ENCODE results near the gene THBS3. TPM values are rescaled to one million over a fixed set of nuclear protein-coding genes. Genes with fewer than 3 reads are reported as not detected.
A peak's percentile ranks its signal among the peaks of the same experiment; 100 is the strongest.

The THBS3 gene
- total and polyA plus RNA-seq, 9 of the 15 experiments (the other 6 are each of a cell fraction or from before 2014, with no cell fraction given) = 0.59 to 8.3 (median 3.2) TPM

DNA sequence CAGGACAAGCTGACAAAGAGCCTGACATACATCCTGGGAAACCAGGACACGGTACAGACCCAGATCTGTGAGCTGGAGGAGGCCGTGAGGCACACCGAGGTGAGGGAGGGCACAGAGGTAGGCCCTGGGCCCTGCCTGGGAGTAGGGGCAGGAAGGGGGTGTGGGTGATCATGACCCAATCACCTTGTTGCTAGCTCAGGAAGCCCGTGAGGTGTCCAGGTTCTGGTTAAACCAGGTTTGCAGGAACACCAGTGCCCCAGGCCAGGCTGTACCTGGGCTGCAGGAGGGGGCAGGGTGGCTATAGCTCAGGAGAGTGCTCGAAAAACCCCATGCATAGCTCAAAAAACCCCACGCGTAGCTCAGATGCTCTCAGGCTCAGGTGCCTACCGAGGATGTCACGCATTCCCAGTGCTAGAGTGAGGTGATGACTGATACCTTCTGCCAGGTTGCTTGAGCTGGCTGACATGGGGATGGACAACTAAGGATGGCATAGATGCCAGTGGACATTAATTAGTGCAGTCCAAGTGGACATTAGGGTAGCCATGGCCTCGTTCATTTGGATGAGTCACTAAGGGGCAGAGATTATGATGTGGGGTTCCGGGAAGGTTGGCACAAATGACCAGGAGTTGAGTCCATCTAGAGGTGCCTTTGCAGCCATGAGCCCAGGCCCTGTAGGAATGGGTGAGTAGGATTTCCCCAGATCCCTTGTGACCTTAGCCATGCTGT lies 30.3 kb downstream of the THBS3 start:
- Histone ChIP-seq H3K9me3 (replicated peaks; ENCODE audit: control insufficient read depth, insufficient read depth, low read depth, low read length) (no peaks in the 10 kb centered on the region), H4K20me1 (replicated peaks; ENCODE audit: control insufficient read depth, insufficient read depth, low read length) (no peaks in the 10 kb centered on the region), H3K36me3 (ENCODE audit: control insufficient read depth, insufficient read depth, low read length) (no peaks in the 10 kb centered on the region), H3K27me3 (ENCODE audit: control insufficient read depth in 2 of 2, insufficient read depth in 2 of 2, low read length in 2 of 2) (no peaks in the 10 kb centered on the region), H3K9ac (ENCODE audit: insufficient read depth in 1 of 2, low read depth in 2 of 2, low read length in 2 of 2) (peak overlapping the region in 1 of 2 experiments; percentile 61; a peak in 1 of 4 replicates), H3K4me1 (replicated peaks in 1 of 2; ENCODE audit: control insufficient read depth in 2 of 2, insufficient read depth in 2 of 2, low read length in 2 of 2) (peaks cover 15 to 69% of the 10 kb centered on the region in 2 experiments; a peak in 4 of 5 replicates), H3K4me3 (no peak overlapping the region), H2AFZ (ENCODE audit: low read depth, low read length) (no peak overlapping the region), H3K79me2 (ENCODE audit: control insufficient read depth, insufficient read depth, low read length) (peaks cover 8% of the 10 kb centered on the region), H3K4me2 (ENCODE audit: insufficient read depth, low read length) (no peak overlapping the region), H3K27ac (ENCODE audit: extremely low read depth, low read depth, low read length) (no peak overlapping the region), H3K9me1 (ENCODE audit: control insufficient read depth, insufficient read depth, low read length) (no peaks in the 10 kb centered on the region)
- ATAC-seq = no peak
- WGBS (ENCODE audit: insufficient coverage, low coverage, missing lambda C conversion rate) = 52% methylated on average over 11 of the region's 11 CpGs
- intact Hi-C loops (cut with micrococcal nuclease) = no loop called here
- DNase-seq (ENCODE audit: extremely low read depth in 1 of 4, low spot score in 3 of 4) = no peak
- CTCF ChIA-PET (ENCODE audit: low intra/inter-chr PET ratio) = interaction anchor here (2.3 kb wide), 1 partner anchor 50 kb away, joined by 17 read pairs; no protein-coding TSS in a partner anchor
- no TSS peak for BruUV-seq (replicated peaks)
- in situ Hi-C loops (cut with MboI) = no loop called here
- no peak for FAIRE-seq
- POLR2A ChIA-PET = interaction anchor here (0.9 to 1.4 kb wide), 2 partner anchors 9 to 62 kb away, joined by 4 to 5 read pairs; no protein-coding TSS in a partner anchor
- TF ChIP-seq, protein P1, sequence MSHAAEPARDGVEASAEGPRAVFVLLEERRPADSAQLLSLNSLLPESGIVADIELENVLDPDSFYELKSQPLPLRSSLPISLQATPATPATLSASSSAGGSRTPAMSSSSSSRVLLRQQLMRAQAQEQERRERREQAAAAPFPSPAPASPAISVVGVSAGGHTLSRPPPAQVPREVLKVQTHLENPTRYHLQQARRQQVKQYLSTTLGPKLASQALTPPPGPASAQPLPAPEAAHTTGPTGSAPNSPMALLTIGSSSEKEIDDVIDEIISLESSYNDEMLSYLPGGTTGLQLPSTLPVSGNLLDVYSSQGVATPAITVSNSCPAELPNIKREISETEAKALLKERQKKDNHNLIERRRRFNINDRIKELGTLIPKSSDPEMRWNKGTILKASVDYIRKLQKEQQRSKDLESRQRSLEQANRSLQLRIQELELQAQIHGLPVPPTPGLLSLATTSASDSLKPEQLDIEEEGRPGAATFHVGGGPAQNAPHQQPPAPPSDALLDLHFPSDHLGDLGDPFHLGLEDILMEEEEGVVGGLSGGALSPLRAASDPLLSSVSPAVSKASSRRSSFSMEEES (CRISPR knock-in tag; IDR thresholded peaks at IDR 0.05) = no peak
- TF ChIP-seq TAF15 (IDR thresholded peaks at IDR 0.05; ENCODE audit: low read depth, low read length) (no peak), SMAD3 (CRISPR knock-in tag; conservative IDR thresholded peaks at IDR 0.05) (no peak), SMARCB1 (IDR thresholded peaks at IDR 0.05; ENCODE audit: insufficient read length, low read depth) (no peak), RUNX1 (IDR thresholded peaks at IDR 0.05; ENCODE audit: low read depth) (no peak), SETDB1 (IDR thresholded peaks at IDR 0.05; ENCODE audit: low read length) (no peak), FOXK1 (CRISPR knock-in tag; IDR thresholded peaks at IDR 0.05; ENCODE audit: borderline replicate concordance) (no peak), ZNF785 (CRISPR knock-in tag; IDR thresholded peaks at IDR 0.05) (no peak), CAMTA2 (CRISPR knock-in tag; conservative IDR thresholded peaks at IDR 0.05) (no peak), PTBP1 (IDR thresholded peaks at IDR 0.05; ENCODE audit: low read depth, low read length) (no peak), BCL6 (CRISPR knock-in tag; IDR thresholded peaks at IDR 0.05) (no peak), RCOR1 (IDR thresholded peaks at IDR 0.05; ENCODE audit: borderline replicate concordance in 1 of 2, low read depth in 2 of 2, low read length in 2 of 2) (no peak), OTX1 (CRISPR knock-in tag; IDR thresholded peaks at IDR 0.05) (no peak)
- TF ChIP-seq, protein P2, sequence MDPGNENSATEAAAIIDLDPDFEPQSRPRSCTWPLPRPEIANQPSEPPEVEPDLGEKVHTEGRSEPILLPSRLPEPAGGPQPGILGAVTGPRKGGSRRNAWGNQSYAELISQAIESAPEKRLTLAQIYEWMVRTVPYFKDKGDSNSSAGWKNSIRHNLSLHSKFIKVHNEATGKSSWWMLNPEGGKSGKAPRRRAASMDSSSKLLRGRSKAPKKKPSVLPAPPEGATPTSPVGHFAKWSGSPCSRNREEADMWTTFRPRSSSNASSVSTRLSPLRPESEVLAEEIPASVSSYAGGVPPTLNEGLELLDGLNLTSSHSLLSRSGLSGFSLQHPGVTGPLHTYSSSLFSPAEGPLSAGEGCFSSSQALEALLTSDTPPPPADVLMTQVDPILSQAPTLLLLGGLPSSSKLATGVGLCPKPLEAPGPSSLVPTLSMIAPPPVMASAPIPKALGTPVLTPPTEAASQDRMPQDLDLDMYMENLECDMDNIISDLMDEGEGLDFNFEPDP (CRISPR knock-in tag; IDR thresholded peaks at IDR 0.05) = no peak
- TF ChIP-seq, protein P3, sequence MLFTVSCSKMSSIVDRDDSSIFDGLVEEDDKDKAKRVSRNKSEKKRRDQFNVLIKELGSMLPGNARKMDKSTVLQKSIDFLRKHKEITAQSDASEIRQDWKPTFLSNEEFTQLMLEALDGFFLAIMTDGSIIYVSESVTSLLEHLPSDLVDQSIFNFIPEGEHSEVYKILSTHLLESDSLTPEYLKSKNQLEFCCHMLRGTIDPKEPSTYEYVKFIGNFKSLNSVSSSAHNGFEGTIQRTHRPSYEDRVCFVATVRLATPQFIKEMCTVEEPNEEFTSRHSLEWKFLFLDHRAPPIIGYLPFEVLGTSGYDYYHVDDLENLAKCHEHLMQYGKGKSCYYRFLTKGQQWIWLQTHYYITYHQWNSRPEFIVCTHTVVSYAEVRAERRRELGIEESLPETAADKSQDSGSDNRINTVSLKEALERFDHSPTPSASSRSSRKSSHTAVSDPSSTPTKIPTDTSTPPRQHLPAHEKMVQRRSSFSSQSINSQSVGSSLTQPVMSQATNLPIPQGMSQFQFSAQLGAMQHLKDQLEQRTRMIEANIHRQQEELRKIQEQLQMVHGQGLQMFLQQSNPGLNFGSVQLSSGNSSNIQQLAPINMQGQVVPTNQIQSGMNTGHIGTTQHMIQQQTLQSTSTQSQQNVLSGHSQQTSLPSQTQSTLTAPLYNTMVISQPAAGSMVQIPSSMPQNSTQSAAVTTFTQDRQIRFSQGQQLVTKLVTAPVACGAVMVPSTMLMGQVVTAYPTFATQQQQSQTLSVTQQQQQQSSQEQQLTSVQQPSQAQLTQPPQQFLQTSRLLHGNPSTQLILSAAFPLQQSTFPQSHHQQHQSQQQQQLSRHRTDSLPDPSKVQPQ (CRISPR knock-in tag; IDR thresholded peaks at IDR 0.05; ENCODE audit: borderline replicate concordance) = no peak
- TF ChIP-seq, protein P4, sequence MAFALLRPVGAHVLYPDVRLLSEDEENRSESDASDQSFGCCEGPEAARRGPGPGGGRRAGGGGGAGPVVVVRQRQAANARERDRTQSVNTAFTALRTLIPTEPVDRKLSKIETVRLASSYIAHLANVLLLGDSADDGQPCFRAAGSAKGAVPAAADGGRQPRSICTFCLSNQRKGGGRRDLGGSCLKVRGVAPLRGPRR (CRISPR knock-in tag; IDR thresholded peaks at IDR 0.05) = no peak
